NCI-H2107 (cell line): Measurements from ENCODE around the gene ATF7IP2.

Experiments
- DNase-seq: peaks from one replicate; lab custom pipeline; 2025; lab: John Stamatoyannopoulos, UW

The ATF7IP2 gene

GRCh38 chr16:10511829-10512228, 126.0 kb downstream of the ATF7IP2 start:
- DNase-seq: no peak

GRCh38 chr16:10514369-10515055, 128.7 kb downstream of the ATF7IP2 start:
- DNase-seq: peak; percentile 28

- DNase-seq: no peak
These were observed 132.0 kb downstream of the ATF7IP2 start for GRCh38 chr16:10517868-10518267.

- DNase-seq: no peak
These were observed 132.7 kb downstream of the ATF7IP2 start for GRCh38 chr16:10518479-10519041.

- no peak for DNase-seq
These were observed 133.4 kb downstream of the ATF7IP2 start for GRCh38 chr16:10519297-10519696.

GRCh38 chr16:10519929-10520868, 134.3 kb downstream of the ATF7IP2 start:
- no peak for DNase-seq

GRCh38 chr16:10520869-10521578, 135.2 kb downstream of the ATF7IP2 start:
- no peak for DNase-seq

GRCh38 chr16:10521681-10522274, 135.9 kb downstream of the ATF7IP2 start:
- DNase-seq: peak; percentile 34

GRCh38 chr16:10522966-10523365, 137.1 kb downstream of the ATF7IP2 start:
- no peak for DNase-seq

- no peak for DNase-seq
These were observed 139.5 kb downstream of the ATF7IP2 start for GRCh38 chr16:10525214-10525825.

- DNase-seq: no peak
These were observed 141.1 kb downstream of the ATF7IP2 start for GRCh38 chr16:10526962-10527361.

- DNase-seq: no peak
These were observed 142.8 kb downstream of the ATF7IP2 start for GRCh38 chr16:10528635-10529034.

GRCh38 chr16:10529895-10530669, 144.2 kb downstream of the ATF7IP2 start:
- no peak for DNase-seq

- no peak for DNase-seq
These were observed 144.8 kb downstream of the ATF7IP2 start for GRCh38 chr16:10530685-10531084.

- DNase-seq: no peak
These were observed 145.7 kb downstream of the ATF7IP2 start for GRCh38 chr16:10531582-10531981.
